Measurements from ENCODE around the gene TSPAN17. TPM values are rescaled to one million over a fixed set of nuclear protein-coding genes. Genes with fewer than 3 reads are reported as not detected.
A peak's percentile ranks its signal among the peaks of the same experiment; 100 is the strongest.

The TSPAN17 gene
- total and polyA plus RNA-seq, 5 donors = 15.8 to 23.7 (median 18.6) TPM

GRCh38 chr5:176652136-176652535 is 4.9 kb downstream of the TSPAN17 start:
- 70% methylated on average over 8 of the region's 8 CpGs for WGBS
- Histone ChIP-seq H3K4me3 (ENCODE audit: low read length) (no peak overlapping the region), H3K4me1 (ENCODE audit: control insufficient read depth, insufficient read depth, low read length) (peaks cover 1% of the 10 kb centered on the region), H3K9me3 (ENCODE audit: control insufficient read depth, low read length) (no peaks in the 10 kb centered on the region), H3K27me3 (ENCODE audit: control insufficient read depth, insufficient read depth) (no peaks in the 10 kb centered on the region), H3K27ac (ENCODE audit: low read length) (no peak overlapping the region)
- intact Hi-C loops (cut with DNase I) = loop anchor here in 1 of 4 donors (10.0 kb wide), 1 partner anchor 463 kb away; no protein-coding TSS in a partner anchor
- ATAC-seq (no peak), DNase-seq (no peak)

- Histone ChIP-seq H3K27ac (ENCODE audit: low read length) (no peak overlapping the region), H3K4me1 (ENCODE audit: control insufficient read depth, insufficient read depth, low read length) (no peaks in the 10 kb centered on the region), H3K27me3 (ENCODE audit: control insufficient read depth, insufficient read depth) (no peaks in the 10 kb centered on the region), H3K4me3 (ENCODE audit: low read length) (no peak overlapping the region), H3K9me3 (ENCODE audit: control insufficient read depth, low read length) (no peaks in the 10 kb centered on the region)
- no peak for ATAC-seq
- no peak for DNase-seq
- WGBS = 89% methylated on average over 18 of the region's 18 CpGs
- intact Hi-C loops (cut with DNase I) = loop anchor here in 1 of 4 donors (10.0 kb wide), 1 partner anchor 461 kb away; no protein-coding TSS in a partner anchor
Measured at GRCh38 chr5:176653401-176654385, 6.4 kb downstream of the TSPAN17 start.

DNA sequence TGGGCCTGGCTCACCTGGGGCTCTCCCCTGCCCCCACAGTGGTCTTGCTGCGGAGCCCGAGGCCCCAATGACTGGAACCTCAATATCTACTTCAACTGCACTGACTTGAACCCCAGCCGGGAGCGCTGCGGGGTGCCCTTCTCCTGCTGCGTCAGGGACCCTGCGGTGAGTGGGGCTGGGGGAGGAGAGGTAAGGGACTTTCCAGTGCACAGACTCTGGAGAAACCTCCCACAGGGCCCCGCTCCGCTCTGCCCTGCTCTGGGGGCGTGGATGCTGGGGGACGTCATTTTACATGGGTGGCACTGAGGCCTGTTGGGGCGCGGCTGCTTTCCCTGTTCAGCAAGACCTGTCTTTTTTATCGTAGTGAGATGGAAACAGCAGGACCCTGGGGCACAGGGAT is 7.6 kb downstream of the TSPAN17 start:
- intact Hi-C loops (cut with DNase I) = loop anchor here in 3 of 4 donors (5.0 to 10.0 kb wide), 3 partner anchors 302 to 460 kb away; no protein-coding TSS in a partner anchor
- H3K4me3 ChIP-seq (ENCODE audit: low read length) = no peak overlapping the region
- whole genome bisulfite sequencing = 96% methylated on average over 14 of the region's 14 CpGs
- ATAC-seq = no peak
- no peak for DNase-seq
- H3K27ac ChIP-seq (ENCODE audit: low read length) = no peak overlapping the region
- H3K27me3 ChIP-seq (ENCODE audit: control insufficient read depth, insufficient read depth) = no peaks in the 10 kb centered on the region
- no peaks in the 10 kb centered on the region for H3K9me3 ChIP-seq (ENCODE audit: control insufficient read depth, low read length)
- H3K4me1 ChIP-seq (ENCODE audit: control insufficient read depth, insufficient read depth, low read length) = no peaks in the 10 kb centered on the region

DNA sequence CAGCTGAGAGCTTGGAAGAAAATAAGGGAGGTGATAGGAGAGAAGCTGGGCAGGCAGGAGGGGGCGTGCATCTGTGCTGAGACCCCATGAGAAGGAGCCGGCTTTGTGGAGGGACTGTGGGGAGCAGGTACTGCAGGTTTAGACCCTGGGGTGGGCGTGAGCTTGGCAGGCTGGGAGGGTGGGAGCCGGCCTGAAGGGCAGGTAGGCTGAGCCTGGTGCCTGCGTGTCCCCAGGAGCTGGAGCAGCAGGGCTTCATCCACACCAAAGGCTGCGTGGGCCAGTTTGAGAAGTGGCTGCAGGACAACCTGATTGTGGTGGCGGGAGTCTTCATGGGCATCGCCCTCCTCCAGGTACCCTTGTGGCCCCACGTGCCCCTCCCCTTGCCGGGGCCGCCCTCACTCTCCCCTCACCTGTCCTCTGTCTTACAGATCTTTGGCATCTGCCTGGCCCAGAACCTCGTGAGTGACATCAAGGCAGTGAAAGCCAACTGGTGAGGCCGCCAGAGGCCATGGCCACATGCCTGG is 9.2 kb downstream of the TSPAN17 start:
- H3K9me3 ChIP-seq (ENCODE audit: control insufficient read depth, low read length) = no peaks in the 10 kb centered on the region
- no peaks in the 10 kb centered on the region for H3K27me3 ChIP-seq (ENCODE audit: control insufficient read depth, insufficient read depth)
- H3K4me1 ChIP-seq (ENCODE audit: control insufficient read depth, insufficient read depth, low read length) = no peaks in the 10 kb centered on the region
- H3K27ac ChIP-seq (ENCODE audit: low read length) = no peak overlapping the region
- ATAC-seq (no peak), DNase-seq (no peak)
- intact Hi-C loops (cut with DNase I) = loop anchor here in 3 of 4 donors (5.0 to 10.0 kb wide), 3 partner anchors 301 to 458 kb away; no protein-coding TSS in a partner anchor
- 89% methylated on average over 13 of the region's 13 CpGs for WGBS
- no peak overlapping the region for H3K4me3 ChIP-seq (ENCODE audit: low read length)

DNA sequence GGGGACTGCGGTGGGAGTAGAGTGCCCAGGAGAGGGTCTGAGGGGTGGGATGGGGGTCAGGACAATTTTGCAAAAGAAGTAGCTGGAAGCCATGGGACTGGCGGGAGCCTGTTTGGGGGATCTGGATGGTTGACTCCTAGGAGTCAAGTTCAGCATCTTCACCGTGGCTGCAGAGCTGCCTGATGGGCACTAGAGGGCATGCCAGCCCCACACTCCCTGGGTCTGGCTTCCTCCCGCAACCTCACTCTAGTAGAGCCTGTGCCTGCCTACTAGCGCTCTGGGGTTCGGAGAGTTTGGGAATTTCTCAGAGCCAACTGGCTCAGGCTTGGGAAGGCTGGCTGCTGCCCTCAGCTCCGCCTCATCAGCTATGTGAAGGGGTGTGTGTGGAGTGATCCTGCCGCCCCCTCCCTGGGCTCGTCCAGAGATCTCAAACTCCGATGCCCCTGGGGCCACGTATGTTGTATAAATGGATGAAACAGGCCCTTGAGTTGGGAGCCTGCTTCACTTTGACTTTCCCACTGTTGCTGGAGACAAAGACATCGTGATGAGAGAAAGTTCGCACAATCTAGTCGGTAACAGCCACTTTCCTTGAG is 10.8 kb downstream of the TSPAN17 start:
- Histone ChIP-seq H3K4me3 (ENCODE audit: low read length) (no peak overlapping the region), H3K4me1 (ENCODE audit: control insufficient read depth, insufficient read depth, low read length) (no peaks in the 10 kb centered on the region), H3K9me3 (ENCODE audit: control insufficient read depth, low read length) (no peaks in the 10 kb centered on the region), H3K27me3 (ENCODE audit: control insufficient read depth, insufficient read depth) (no peaks in the 10 kb centered on the region), H3K27ac (ENCODE audit: low read length) (no peak overlapping the region)
- ATAC-seq (peak; percentile 83 to 85), DNase-seq (peak; percentile 75 to 90 (median 85))
- WGBS = 42% methylated on average over 14 of the region's 14 CpGs
- intact Hi-C loops (cut with DNase I) = loop anchor here in 3 of 4 donors (2.0 to 10.0 kb wide), 4 partner anchors 299 to 457 kb away; no protein-coding TSS in a partner anchor

- peak; percentile 1 to 3 for ATAC-seq
- no peaks in the 10 kb centered on the region for H3K4me1 ChIP-seq (ENCODE audit: control insufficient read depth, insufficient read depth, low read length)
- intact Hi-C loops (cut with DNase I) = loop anchor here in 3 of 4 donors (2.0 to 10.0 kb wide), 4 partner anchors 298 to 456 kb away; no protein-coding TSS in a partner anchor
- no peaks in the 10 kb centered on the region for H3K27me3 ChIP-seq (ENCODE audit: control insufficient read depth, insufficient read depth)
- H3K27ac ChIP-seq (ENCODE audit: low read length) = no peak overlapping the region
- no peaks in the 10 kb centered on the region for H3K9me3 ChIP-seq (ENCODE audit: control insufficient read depth, low read length)
- H3K4me3 ChIP-seq (ENCODE audit: low read length) = no peak overlapping the region
- WGBS = 56% methylated on average over 11 of the region's 11 CpGs
- peak in 1 of 3 donors; percentile 66 for DNase-seq
Measured at GRCh38 chr5:176658817-176659511, 11.7 kb downstream of the TSPAN17 start.

DNA sequence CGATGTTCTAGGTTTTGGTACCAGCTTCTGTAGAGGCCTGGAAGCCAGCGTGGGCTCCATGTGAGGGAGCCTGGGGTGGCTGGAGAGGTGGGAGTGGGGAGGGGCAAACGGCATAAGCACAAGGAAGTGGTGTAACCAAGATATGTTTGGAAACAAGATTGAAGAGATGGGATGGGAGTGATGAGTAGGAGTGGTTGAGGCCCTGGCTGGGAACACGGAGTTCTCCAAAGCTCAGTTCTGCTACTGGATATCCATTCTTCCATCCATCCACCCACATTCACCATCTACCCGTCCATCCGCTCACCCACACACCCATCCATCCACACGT is 12.2 kb downstream of the TSPAN17 start:
- ATAC-seq (no peak), DNase-seq (no peak)
- WGBS = 75% methylated on average over 7 of the region's 7 CpGs
- Histone ChIP-seq H3K4me1 (ENCODE audit: control insufficient read depth, insufficient read depth, low read length) (no peaks in the 10 kb centered on the region), H3K4me3 (ENCODE audit: low read length) (no peak overlapping the region), H3K27me3 (ENCODE audit: control insufficient read depth, insufficient read depth) (no peaks in the 10 kb centered on the region), H3K27ac (ENCODE audit: low read length) (no peak overlapping the region), H3K9me3 (ENCODE audit: control insufficient read depth, low read length) (no peaks in the 10 kb centered on the region)
- intact Hi-C loops (cut with DNase I) = loop anchor here in 3 of 4 donors (2.0 to 10.0 kb wide), 4 partner anchors 298 to 455 kb away; no protein-coding TSS in a partner anchor

GRCh38 chr5:176659860-176660461 is 12.7 kb downstream of the TSPAN17 start:
- 71% methylated on average over 4 of the region's 4 CpGs for WGBS
- ATAC-seq (no peak), DNase-seq (no peak)
- intact Hi-C loops (cut with DNase I) = loop anchor here in 3 of 4 donors (2.0 to 10.0 kb wide), 6 partner anchors 152 to 455 kb away; partner anchors contain the start of gene UNC5A (in 1 of the 3)
- Histone ChIP-seq H3K4me1 (ENCODE audit: control insufficient read depth, insufficient read depth, low read length) (no peaks in the 10 kb centered on the region), H3K4me3 (ENCODE audit: low read length) (no peak overlapping the region), H3K27me3 (ENCODE audit: control insufficient read depth, insufficient read depth) (no peaks in the 10 kb centered on the region), H3K27ac (ENCODE audit: low read length) (no peak overlapping the region), H3K9me3 (ENCODE audit: control insufficient read depth, low read length) (no peaks in the 10 kb centered on the region)

- WGBS = 24% methylated on average over 1 of the region's 1 CpG
- intact Hi-C loops (cut with DNase I) = loop anchor here in 3 of 4 donors (5.0 to 10.0 kb wide), 3 partner anchors 152 to 297 kb away; partner anchors contain the start of gene UNC5A (in 1 of the 3)
- no peak for ATAC-seq
Measured at GRCh38 chr5:176660530-176660859, 13.2 kb downstream of the TSPAN17 start.

More at GRCh38 chr5:176660530-176660859, 13.2 kb downstream of the TSPAN17 start:
- DNase-seq = no peak
- no peak overlapping the region for H3K27ac ChIP-seq (ENCODE audit: low read length)
- no peaks in the 10 kb centered on the region for H3K27me3 ChIP-seq (ENCODE audit: control insufficient read depth, insufficient read depth)
- H3K9me3 ChIP-seq (ENCODE audit: control insufficient read depth, low read length) = no peaks in the 10 kb centered on the region
- H3K4me1 ChIP-seq (ENCODE audit: control insufficient read depth, insufficient read depth, low read length) = no peaks in the 10 kb centered on the region
- no peak overlapping the region for H3K4me3 ChIP-seq (ENCODE audit: low read length)

Data from right cardiac atrium (tissue), 5 donors.